Hematopoietic multipotent progenitor cell treated with erythropoietin and hydrocortisone succinate and interleukin-3 and kit ligand, for 15 days (in vitro differentiated cells): ENCODE data around the gene ARRDC2.

Experiments used
- DNase-seq: peaks from one replicate; pipeline ENCODE4 v3.0.0-alpha.2; 2015; ENCODE audit warnings: low spot score

The ARRDC2 gene

DNA sequence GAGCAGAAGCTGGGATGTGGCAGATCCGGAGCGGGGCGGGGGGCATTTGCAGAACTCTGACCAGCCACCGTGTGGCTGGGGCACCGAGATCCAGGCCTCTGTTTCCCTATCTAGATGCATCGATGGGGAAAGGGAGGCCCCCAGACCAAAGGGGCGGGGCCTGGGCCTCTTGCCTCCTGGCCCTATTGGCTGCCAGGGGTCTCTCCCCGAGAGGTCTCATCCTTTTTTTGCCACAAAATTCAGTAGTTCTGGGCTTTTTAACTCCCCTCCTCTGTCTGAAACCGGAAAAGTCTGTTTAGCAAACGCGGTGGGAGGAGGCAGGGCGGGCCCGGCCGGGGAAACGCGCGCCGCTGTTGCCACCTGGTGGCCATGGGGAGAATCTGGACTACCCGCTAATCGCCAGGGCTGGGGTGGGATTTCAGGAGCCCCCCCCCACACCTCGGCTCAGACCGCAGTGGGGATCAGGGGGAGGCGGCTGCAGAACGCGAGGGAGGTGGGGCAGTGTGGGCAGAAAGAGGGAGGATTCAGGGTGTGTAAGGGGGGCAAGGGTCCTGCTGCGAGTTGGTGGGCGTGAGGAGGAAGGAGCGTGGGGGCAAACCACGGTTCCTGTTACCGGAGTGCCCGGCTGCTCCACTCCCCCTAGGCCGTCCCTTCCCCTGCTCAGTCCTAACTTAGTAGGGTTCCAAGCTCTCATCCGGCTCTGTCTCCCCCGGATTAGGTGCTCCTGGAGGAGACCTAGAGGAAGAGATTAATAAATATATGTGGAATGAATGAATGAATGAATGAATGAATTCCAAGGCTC is 50.4 kb downstream of the ARRDC2 start:
- DNase-seq = peak; percentile 85

DNA sequence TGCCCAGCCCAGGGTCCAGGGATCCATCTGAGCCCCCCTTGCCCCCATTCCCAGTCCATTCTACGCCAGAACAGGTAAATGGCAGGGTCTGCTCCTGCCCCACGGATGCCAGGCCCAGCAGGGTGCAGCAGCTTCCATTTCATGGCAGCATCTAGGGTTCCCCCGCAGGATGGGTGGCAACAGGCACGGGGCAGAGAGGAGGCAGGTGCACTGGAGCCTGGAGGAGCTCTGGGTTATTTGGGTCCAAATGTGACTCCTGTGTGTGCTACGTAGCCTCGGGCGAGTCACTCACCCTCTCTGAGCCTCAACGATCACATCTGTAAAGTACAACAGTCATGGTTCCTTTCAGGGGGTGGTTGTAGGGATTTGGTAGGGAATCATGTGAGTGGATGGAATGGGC is 51.3 kb downstream of the ARRDC2 start:
- DNase-seq = no peak

DNA sequence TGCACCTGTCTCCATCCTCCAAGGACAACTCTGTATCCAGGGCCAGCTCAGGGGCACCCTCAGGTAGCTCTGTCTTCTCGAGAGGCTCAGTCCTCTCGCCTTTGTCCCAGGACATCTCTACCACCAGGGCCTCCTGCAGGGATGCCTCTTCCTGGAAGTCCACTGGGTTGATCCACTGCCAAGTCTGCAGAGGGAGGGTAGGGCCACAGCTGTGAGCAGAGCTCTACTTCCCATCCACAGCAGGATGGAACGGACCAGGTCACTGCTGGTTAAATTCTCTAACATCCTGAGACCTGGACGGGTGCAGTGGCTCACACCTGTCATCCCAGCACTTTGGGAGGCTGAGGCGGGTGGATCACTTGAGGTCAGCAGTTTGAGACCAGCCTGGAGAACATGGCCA is 51.9 kb downstream of the ARRDC2 start:
- DNase-seq = no peak

DNA sequence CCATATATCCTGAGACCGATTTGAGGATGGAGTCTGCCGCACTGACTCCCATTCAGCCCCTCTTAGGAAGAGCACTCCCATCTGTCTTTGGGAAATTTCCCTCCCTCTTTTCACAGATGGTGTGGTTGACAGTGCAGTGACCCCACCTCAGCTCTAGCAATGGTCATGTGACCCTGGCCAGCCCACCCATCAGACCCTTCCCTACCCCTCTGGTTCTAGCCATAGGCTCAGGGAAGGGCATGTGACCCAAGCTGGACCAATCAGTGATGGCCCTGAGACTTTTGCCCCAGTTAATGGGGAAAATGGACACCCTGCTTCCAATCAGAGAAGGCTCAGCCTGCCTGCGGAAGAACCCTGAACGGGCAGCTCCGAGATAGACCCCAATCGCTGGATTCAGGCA is 52.5 kb downstream of the ARRDC2 start:
- no peak for DNase-seq

DNA sequence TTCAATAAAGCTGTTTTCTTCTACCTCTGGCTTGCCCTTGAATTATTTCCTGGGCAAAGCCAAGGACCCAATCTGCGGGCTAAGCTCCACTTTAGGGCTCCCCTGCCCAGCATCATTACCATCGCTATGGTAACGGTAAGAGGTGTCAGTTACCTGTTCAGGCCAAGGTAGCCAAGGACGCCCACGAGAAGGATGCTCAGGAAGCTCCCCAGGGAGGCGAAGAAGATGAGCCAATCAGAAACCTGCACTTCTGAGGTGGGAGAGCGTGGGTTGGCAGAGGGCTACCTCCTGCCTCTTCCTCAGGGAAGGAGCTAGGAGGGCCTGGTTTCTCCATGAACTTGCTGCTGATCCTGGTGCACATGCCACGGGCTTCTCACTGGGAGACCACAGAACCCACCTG is 54.1 kb downstream of the ARRDC2 start:
- no peak for DNase-seq

DNA sequence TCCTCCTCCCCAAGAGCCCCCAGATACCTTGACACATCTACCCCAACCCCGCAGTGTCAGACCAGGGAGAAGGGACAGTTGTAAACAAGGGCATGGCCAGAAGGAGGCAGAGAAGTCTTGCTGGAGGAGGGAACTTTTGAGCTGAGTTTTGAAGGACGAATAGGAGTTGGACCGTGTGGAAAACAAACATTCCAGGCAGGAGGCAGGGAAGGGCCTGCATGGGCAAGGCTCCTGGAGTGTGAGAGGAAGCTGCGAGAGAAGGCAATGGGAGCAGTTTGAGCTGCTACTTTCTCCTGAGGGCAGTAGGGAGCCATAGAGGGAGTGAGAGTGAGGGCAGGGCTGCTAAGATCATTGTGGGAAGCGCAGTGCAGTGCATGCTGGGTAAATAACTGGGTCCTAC is 55.5 kb downstream of the ARRDC2 start:
- peak; percentile 32 for DNase-seq
